H1 (cell line): Measurements from ENCODE around the gene TAF1D. TPM values are rescaled to one million over a fixed set of nuclear protein-coding genes. Genes with fewer than 3 reads are reported as not detected.

Experiments used
- CTCF ChIA-PET: fragments of 300-600 bp; sonication (Branson Sonifier 250); formaldehyde crosslinking; loops from one replicate; lab custom pipeline; 2021; ENCODE audit not compliant: partially characterized antibody; lab: Charles Lee
- POLR2A ChIA-PET: fragments of 300-600 bp; sonication (Branson Sonifier 250); formaldehyde crosslinking; loops from one replicate; lab custom pipeline; 2021; ENCODE audit warnings: inconsistent platforms; ENCODE audit not compliant: partially characterized antibody; lab: Charles Lee
- DNase-seq, 2 experiments: peaks; one replicate each; pipeline versions ENCODE4 v3.0.0 to v3.0.0-alpha.2; 2010 to 2022; ENCODE audit warnings: low spot score in 2 of 2, low read depth in 1 of 2, mixed read lengths in 1 of 2
- FAIRE-seq: peaks from 2 replicates; lab custom pipeline; 2011; peaks lifted over from hg19 to GRCh38; lab: Jason Lieb, UNC
- H2AFZ ChIP-seq: 2 replicates; pipeline ENCODE4 v1.8.1; 2012; ENCODE audit warnings: low read length, inconsistent platforms
- H2AK5ac ChIP-seq: 2 replicates; pipeline ENCODE4 v1.6.1; 2013; ENCODE audit warnings: low read depth, low read length
- H2BK120ac ChIP-seq: replicated peaks from 2 replicates; pipeline ENCODE3; 2013; ENCODE audit warnings: low read depth, low read length, inconsistent platforms
- H2BK12ac ChIP-seq: 2 replicates; pipeline ENCODE4 v1.6.1; 2013; ENCODE audit warnings: low read depth, low read length
- H2BK15ac ChIP-seq: 2 replicates; pipeline ENCODE4 v1.6.1; 2013; ENCODE audit warnings: low read length
- H2BK20ac ChIP-seq: 2 replicates; pipeline ENCODE4 v1.6.1; 2013; ENCODE audit warnings: low read length
- H2BK5ac ChIP-seq: 2 replicates; pipeline ENCODE4 v1.6.1; 2013; ENCODE audit warnings: low read depth, low read length
- H3K14ac ChIP-seq: 2 replicates; pipeline ENCODE4 v1.6.1; 2013; ENCODE audit warnings: inconsistent platforms; ENCODE audit not compliant: insufficient read length
- H3K18ac ChIP-seq: 2 replicates; pipeline ENCODE4 v1.6.1; 2013; ENCODE audit warnings: low read length; ENCODE audit errors: extremely low read depth
- H3K23ac ChIP-seq: 2 replicates; pipeline ENCODE4 v1.6.1; 2013; ENCODE audit warnings: inconsistent platforms; ENCODE audit not compliant: insufficient read length
- H3K23me2 ChIP-seq: 2 replicates; pipeline ENCODE4 v1.6.1; 2013; ENCODE audit warnings: low read depth, low read length
- H3K27ac ChIP-seq: 2 replicates; pipeline ENCODE4 v1.6.1; 2011; ENCODE audit warnings: low read depth, low read length, inconsistent platforms
- H3K27me3 ChIP-seq, 4 experiments: replicated peaks in 1 of 4; 1 replicate in 1 of 4; 2 replicates in 3 of 4; pipeline versions ENCODE4 v1.6.1 to v1.8.1; 2011 to 2013; ENCODE audit warnings: low read length in 3 of 4, mild to moderate bottlenecking in 3 of 4, inconsistent platforms in 2 of 4, mixed read lengths in 2 of 4, moderate library complexity in 1 of 4; ENCODE audit not compliant: control insufficient read depth in 3 of 4, insufficient read depth in 3 of 4; ENCODE audit errors: extremely low read depth in 1 of 4
- H3K36me3 ChIP-seq, 4 experiments: 2 replicates each; pipeline versions ENCODE4 v1.6.1 to v1.8.1; 2011 to 2013; ENCODE audit warnings: mild to moderate bottlenecking in 4 of 4, low read length in 3 of 4, moderate library complexity in 2 of 4, control low read depth in 1 of 4, inconsistent platforms in 1 of 4; ENCODE audit not compliant: insufficient read depth in 4 of 4, control insufficient read depth in 2 of 4
- H3K4ac ChIP-seq: replicated peaks from 2 replicates; pipeline ENCODE3; 2013; ENCODE audit warnings: low read length, low read depth, mixed read lengths, inconsistent platforms; ENCODE audit not compliant: insufficient read length
- H3K4me1 ChIP-seq, 4 experiments: replicated peaks in 1 of 4; 1 replicate in 1 of 4; 2 replicates in 3 of 4; pipeline versions ENCODE4 v1.6.1 to v1.8.1; 2011 to 2013; ENCODE audit warnings: low read length in 3 of 4, inconsistent platforms in 2 of 4, mixed read lengths in 1 of 4; ENCODE audit not compliant: insufficient read depth in 4 of 4, control insufficient read depth in 3 of 4
- H3K4me2 ChIP-seq, 2 experiments: 2 replicates each; pipeline versions ENCODE4 v1.6.1 to v1.8.1; 2011 to 2013; ENCODE audit warnings: low read depth in 2 of 2, low read length in 2 of 2, control low read depth in 1 of 2, inconsistent platforms in 1 of 2, mild to moderate bottlenecking in 1 of 2; ENCODE audit not compliant: insufficient read depth in 1 of 2
- H3K4me3 ChIP-seq, 4 experiments: fragments of 200-600, 300-600 bp in 1 of 4; sonication (generic), shearing (Covaris generic), sonication (Bioruptor Twin) in 1 of 4; 2 replicates each; pipeline versions ENCODE4 v1.5.1 to v1.8.1; 2011 to 2016; ENCODE audit warnings: low read length in 4 of 4, low read depth in 3 of 4, control low read depth in 2 of 4, inconsistent platforms in 2 of 4, mild to moderate bottlenecking in 2 of 4, mixed read lengths in 1 of 4, moderate library complexity in 1 of 4; ENCODE audit not compliant: insufficient read depth in 2 of 4; ENCODE audit errors: extremely low read depth in 1 of 4
- H3K56ac ChIP-seq: replicated peaks from 2 replicates; pipeline ENCODE3; 2013; ENCODE audit warnings: low read depth, mild to moderate bottlenecking, mixed read lengths, low read length, inconsistent platforms; ENCODE audit not compliant: insufficient read length
- H3K79me1 ChIP-seq: 2 replicates; pipeline ENCODE4 v1.6.1; 2013; ENCODE audit warnings: low read depth, low read length, control low read depth
- H3K79me2 ChIP-seq, 2 experiments: 2 replicates each; pipeline versions ENCODE4 v1.6.1 to v1.8.1; 2012 to 2013; ENCODE audit warnings: low read length in 2 of 2, mild to moderate bottlenecking in 2 of 2, inconsistent platforms in 1 of 2; ENCODE audit not compliant: insufficient read depth in 2 of 2, control insufficient read depth in 1 of 2
- H3K9ac ChIP-seq, 4 experiments: replicated peaks in 1 of 4; 1 replicate in 1 of 4; 2 replicates in 3 of 4; pipeline versions ENCODE4 v1.6.1 to v1.8.1; 2011 to 2013; ENCODE audit warnings: low read depth in 3 of 4, low read length in 3 of 4, control low read depth in 2 of 4, mild to moderate bottlenecking in 2 of 4, moderate library complexity in 2 of 4, inconsistent platforms in 1 of 4; ENCODE audit errors: extremely low read depth in 1 of 4
- H3K9me3 ChIP-seq, 2 experiments: 2 replicates each; pipeline versions ENCODE4 v1.6.1 to v1.8.1; 2012 to 2013; ENCODE audit warnings: mild to moderate bottlenecking in 2 of 2, moderate library complexity in 2 of 2, control low read depth in 1 of 2, inconsistent platforms in 1 of 2, low read depth in 1 of 2, low read length in 1 of 2, mixed read lengths in 1 of 2; ENCODE audit not compliant: insufficient read depth in 2 of 2
- H4K20me1 ChIP-seq, 2 experiments: replicated peaks in 1 of 2; 2 replicates each; pipeline versions ENCODE3 to v1.8.1; 2011 to 2013; ENCODE audit warnings: inconsistent platforms in 2 of 2, low read length in 2 of 2, mild to moderate bottlenecking in 1 of 2; ENCODE audit not compliant: insufficient read depth in 2 of 2, control insufficient read depth in 1 of 2
- H4K5ac ChIP-seq: 2 replicates; pipeline ENCODE4 v1.6.1; 2013; ENCODE audit warnings: low read length, low read depth, mixed read lengths, inconsistent platforms; ENCODE audit not compliant: insufficient read length
- H4K8ac ChIP-seq: 2 replicates; pipeline ENCODE4 v1.8.0; 2013; ENCODE audit warnings: mild to moderate bottlenecking, moderate library complexity, low read length, inconsistent platforms; ENCODE audit not compliant: insufficient read depth; ENCODE audit errors: extremely low read depth
- H4K91ac ChIP-seq: replicated peaks from 2 replicates; pipeline ENCODE3; 2013; ENCODE audit warnings: low read length, mixed read lengths, inconsistent platforms; ENCODE audit not compliant: insufficient read length
- ASH2L ChIP-seq: fragments of 200-600, 300-600 bp; sonication (generic); IDR thresholded peaks from one replicate; pipeline ENCODE4 v1.7.1; 2017; ENCODE audit warnings: low read length
- GABPA ChIP-seq: IDR thresholded peaks from 2 replicates; pipeline ENCODE4 v1.6.1; 2011; ENCODE audit warnings: mild to moderate bottlenecking, low read length, moderate library complexity, borderline replicate concordance; ENCODE audit not compliant: insufficient read depth
- WGBS, 2 experiments: shearing (Covaris generic) in 1 of 2; methylation state at CpG; one replicate each; pipeline versions ENCODE4 v1.1.6 to v1.1.7; 2013 to 2015; ENCODE audit warnings: low lambda C conversion rate in 2 of 2, mixed read lengths in 2 of 2, inconsistent platforms in 1 of 2, low coverage in 1 of 2, missing lambda C conversion rate in 1 of 2; ENCODE audit not compliant: insufficient replicate concordance in 2 of 2, insufficient coverage in 1 of 2, insufficient read length in 1 of 2; ENCODE audit errors: extremely low coverage in 1 of 2, missing lambda C conversion rate in 1 of 2; 5-methylcytosine and 5-hydroxymethylcytosine counted together
- polyA plus RNA-seq, 7 experiments: library from polyadenylated mRNA; depleted of rRNA in 3 of 7; stranded (reverse) in 5 of 7; unstranded in 2 of 7; fragments of >200 nt in 5 of 7; fragments of 200-250 nt in 2 of 7; gene quantifications; 1 replicate in 5 of 7; 2 replicates in 1 of 7; 4 replicates in 1 of 7; pipeline versions ENCODE4 v1.2.1 to v1.2.3, GENCODE V29; 2011 to 2013; ENCODE audit warnings: missing spikeins in 2 of 7, mixed read lengths in 2 of 7
- total RNA-seq: library from RNA; stranded (reverse); fragmentation: NEBNext Ultra II Directional; extraction: Animal tissue kit (Norgen Biotek cat#: 25700); gene quantifications from 2 replicates; pipeline ENCODE4 v1.2.1, GENCODE V29; 2021

Gene TAF1D
- total and polyA plus RNA-seq, 2 of the 8 experiments (the other 6 are each of a cell fraction or from before 2014, with no cell fraction given): 64.7 to 212 TPM

GRCh38 chr11:93783765-93784144, 42.5 kb upstream of the TAF1D start:
- Histone ChIP-seq H3K79me1 (peaks cover 3% of the 10 kb centered on the region; the same call in 1 of the 2 replicates), H4K8ac (peak overlapping the region; percentile 87; the same call in 1 of the 2 replicates), H2BK5ac (no peak overlapping the region; the same call in 1 of the 2 replicates), H3K4ac (no peak overlapping the region), H3K23ac (no peak overlapping the region), H3K4me3 (peak overlapping the region; percentile 93 to 99 (median 95)), H3K9ac (peak overlapping the region in 3 of 4 experiments; percentile 94 to 99 (median 96); a peak in 6 of 7 replicates), H2AFZ (peak overlapping the region; percentile 97; the same call in 1 of the 2 replicates), H4K91ac (no peak overlapping the region), H3K36me3 (peaks cover 0 to 21% (median 2%) of the 10 kb centered on the region in 4 experiments; a peak in 2 of 8 replicates), H3K79me2 (peaks cover 15 to 48% of the 10 kb centered on the region in 2 experiments), H3K27me3 (no peaks in the 10 kb centered on the region), H3K27ac (peak overlapping the region; percentile 95; the same call in 1 of the 2 replicates), H2BK15ac (no peak overlapping the region), H3K18ac (no peak overlapping the region), H3K56ac (peak overlapping the region; percentile 73), H2BK12ac (no peak overlapping the region), H2BK20ac (no peak overlapping the region), H3K9me3 (no peaks in the 10 kb centered on the region), H4K20me1 (peaks cover 6 to 11% of the 10 kb centered on the region in 2 experiments), H3K4me1 (peaks cover 0 to 4% (median 1%) of the 10 kb centered on the region in 4 experiments; a peak in 1 of 7 replicates), H3K14ac (no peak overlapping the region), H2AK5ac (no peak overlapping the region), H4K5ac (peak overlapping the region; percentile 80), H3K23me2 (no peaks in the 10 kb centered on the region; the same call in 1 of the 2 replicates), H3K4me2 (peak overlapping the region; percentile 51 to 66), H2BK120ac (no peak overlapping the region)
- DNase-seq (no peak), FAIRE-seq (no peak)
- POLR2A ChIA-PET: interaction anchor here (0.7 to 7.3 kb wide), 35 partner anchors 9 to 1059 kb away, joined by 3 to 134 read pairs (median 4); partner anchors contain the start of genes C11orf54 and TAF1D
- CTCF ChIA-PET: interaction anchor here (0.9 to 1.6 kb wide), 8 partner anchors 8 to 111 kb away, joined by 3 to 10 read pairs (median 4); partner anchors contain the start of genes C11orf54 and TAF1D
- TF ChIP-seq GABPA (no peak), ASH2L (peak; percentile 10)
- 5% methylated on average over 10 of the region's 10 CpGs; no CpG with 5 or more reads in 1 of the 2 experiments for WGBS, 2 experiments
